Naive thymus-derived CD4-positive, alpha-beta T cell (primary cell): ENCODE data around the gene CAMK1G. TPM values are rescaled to one million over a fixed set of nuclear protein-coding genes. Genes with fewer than 3 reads are reported as not detected.

Source experiments
- ATAC-seq: fragments of 150-1000 bp; cut with Tn5 transposase; 2 replicates; pipeline ENCODE4 v1.10.0; 2021; ENCODE audit warnings: mild to moderate bottlenecking, moderate library complexity
- CTCF ChIA-PET: fragments of 350-600 bp; sonication (Branson Sonifier 250); formaldehyde crosslinking; loops from one replicate; lab custom pipeline; 2021; ENCODE audit warnings: antibody characterized with exemption; lab: Charles Lee
- POLR2A ChIA-PET: fragments of 350-600 bp; sonication (Branson Sonifier 250); formaldehyde crosslinking; loops from one replicate; lab custom pipeline; 2021; ENCODE audit warnings: antibody characterized with exemption, inconsistent platforms; lab: Charles Lee
- DNase-seq, 9 donors: peaks; one replicate each; pipeline versions ENCODE4 v3.0.0 to v3.0.0-alpha.2; 2020 to 2022; ENCODE audit warnings: mixed read lengths in 1 of 9
- H3K27ac ChIP-seq: one replicate; pipeline ENCODE4 v1.7.0; 2013; ENCODE audit warnings: mild to moderate bottlenecking, low read depth, low read length, moderate library complexity
- H3K27me3 ChIP-seq, 2 donors: one replicate each; pipeline ENCODE4 v1.7.0; 2013; ENCODE audit warnings: low read length in 2 of 2, mild to moderate bottlenecking in 2 of 2, moderate library complexity in 2 of 2; ENCODE audit not compliant: control insufficient read depth in 2 of 2, insufficient read depth in 2 of 2
- H3K36me3 ChIP-seq, 3 experiments: 1 replicate in 2 of 3; 2 replicates in 1 of 3; pipeline ENCODE4 v1.7.0; 2013; ENCODE audit warnings: low read length in 3 of 3, mild to moderate bottlenecking in 3 of 3, moderate library complexity in 1 of 3; ENCODE audit not compliant: insufficient read depth in 3 of 3, control insufficient read depth in 2 of 3
- H3K4me1 ChIP-seq, 2 donors: one replicate each; pipeline ENCODE4 v1.7.0; 2013; ENCODE audit warnings: low read length in 2 of 2, mild to moderate bottlenecking in 2 of 2, moderate library complexity in 1 of 2; ENCODE audit not compliant: control insufficient read depth in 2 of 2, insufficient read depth in 2 of 2
- H3K4me3 ChIP-seq: 2 replicates; pipeline ENCODE4 v1.7.0; 2013; ENCODE audit warnings: mild to moderate bottlenecking, low read length
- H3K9me3 ChIP-seq, 3 experiments: 1 replicate in 2 of 3; 2 replicates in 1 of 3; pipeline ENCODE4 v1.7.0; 2013; ENCODE audit warnings: low read length in 3 of 3; ENCODE audit not compliant: control insufficient read depth in 2 of 3
- H3K27ac Mint-ChIP-seq, 9 donors: one replicate each; pipeline ENCODE4 v1.8.0; 2020 to 2022; ENCODE audit warnings: mixed read lengths in 9 of 9, mild to moderate bottlenecking in 8 of 9, moderate library complexity in 5 of 9, inconsistent platforms in 2 of 9
- H3K27me3 Mint-ChIP-seq, 5 donors: one replicate each; pipeline ENCODE4 v1.8.0; 2021 to 2022; ENCODE audit warnings: mixed read lengths in 5 of 5, mild to moderate bottlenecking in 1 of 5
- H3K36me3 Mint-ChIP-seq, 5 donors: one replicate each; pipeline ENCODE4 v1.8.0; 2020 to 2022; ENCODE audit warnings: mixed read lengths in 5 of 5, mild to moderate bottlenecking in 3 of 5, inconsistent platforms in 1 of 5
- H3K4me1 Mint-ChIP-seq, 7 donors: one replicate each; pipeline ENCODE4 v1.8.0; 2020 to 2022; ENCODE audit warnings: mixed read lengths in 7 of 7, mild to moderate bottlenecking in 3 of 7, inconsistent platforms in 1 of 7
- H3K4me3 Mint-ChIP-seq, 10 donors: one replicate each; pipeline ENCODE4 v1.8.0; 2020 to 2022; ENCODE audit warnings: mild to moderate bottlenecking in 10 of 10, mixed read lengths in 10 of 10, moderate library complexity in 6 of 10, inconsistent platforms in 2 of 10
- H3K9me3 Mint-ChIP-seq, 11 donors: one replicate each; pipeline ENCODE4 v1.8.0; 2020 to 2022; ENCODE audit warnings: mixed read lengths in 11 of 11, mild to moderate bottlenecking in 4 of 11, inconsistent platforms in 1 of 11, moderate library complexity in 1 of 11
- intact Hi-C, 2 donors: fragments of 100-400 bp; cut with micrococcal nuclease; formaldehyde crosslinking; loops; one replicate each; pipeline ENCODE4 v1.15.1; 2023
- polyA plus RNA-seq, 2 donors: library from polyadenylated mRNA; unstranded; fragments of 300-500 nt; fragmentation: Illumina TruSeq; gene quantifications; one replicate each; pipeline ENCODE4 v1.2.3, GENCODE V29; 2021
- total RNA-seq, 6 experiments: library from RNA in 5 of 6; stranded (reverse) in 5 of 6; gene quantifications; 1 replicate in 5 of 6; 2 replicates in 1 of 6; pipeline ENCODE4 v1.2.3 and lab custom pipeline; 2021 to 2026

CAMK1G gene
- total and polyA plus RNA-seq, 7 experiments from 2014 or later, result not detected

- no peaks in the 10 kb centered on the region for H3K27me3 ChIP-seq
- no peaks in the 10 kb centered on the region for H3K36me3 ChIP-seq
- intact Hi-C loops, result loop anchor here in 1 of 2 donors (1.0 kb wide), 1 partner anchor 65 kb away; no protein-coding TSS in a partner anchor
- no peak for ATAC-seq
- no peak overlapping the region for H3K27ac ChIP-seq
- ChIA-PET CTCF (interaction anchor here (0.9 kb wide), 1 partner anchor 24 kb away, joined by 3 read pairs; no protein-coding TSS in a partner anchor), POLR2A (no interaction called here)
- H3K4me3 Mint-ChIP-seq, result no peak overlapping the region
- no peak overlapping the region for H3K4me3 ChIP-seq
- H3K27me3 Mint-ChIP-seq, result no peaks in the 10 kb centered on the region
- no peaks in the 10 kb centered on the region for H3K9me3 Mint-ChIP-seq
- no peak for DNase-seq
- H3K36me3 Mint-ChIP-seq, result no peaks in the 10 kb centered on the region
- H3K4me1 ChIP-seq, result no peaks in the 10 kb centered on the region
- H3K9me3 ChIP-seq, result no peaks in the 10 kb centered on the region
- H3K27ac Mint-ChIP-seq, result peak overlapping the region in 1 of 9 donors; percentile 48
- H3K4me1 Mint-ChIP-seq, result peaks cover 0 to 14% (median 3%) of the 10 kb centered on the region in 7 donors
Measured at GRCh38 chr1:209628618-209629299, 45.2 kb downstream of the CAMK1G start.

- intact Hi-C loops, result no loop called here
- H3K4me1 ChIP-seq, result no peaks in the 10 kb centered on the region
- Mint-ChIP-seq H3K27me3 (no peaks in the 10 kb centered on the region), H3K4me1 (peaks cover 1 to 15% (median 2%) of the 10 kb centered on the region in 7 donors), H3K9me3 (no peaks in the 10 kb centered on the region), H3K4me3 (no peak overlapping the region), H3K36me3 (peaks cover 0 to under 1% (median 0%) of the 10 kb centered on the region in 5 donors), H3K27ac (peak overlapping the region in 1 of 9 donors; percentile 48)
- H3K36me3 ChIP-seq, result no peaks in the 10 kb centered on the region
- DNase-seq (no peak), ATAC-seq (no peak)
- POLR2A ChIA-PET, result no interaction called here
- no peak overlapping the region for H3K27ac ChIP-seq
- no peak overlapping the region for H3K4me3 ChIP-seq
- H3K27me3 ChIP-seq, result no peaks in the 10 kb centered on the region
- CTCF ChIA-PET, result interaction anchor here (0.9 to 1.4 kb wide), 2 partner anchors 23 to 60 kb away, joined by 3 to 5 read pairs; no protein-coding TSS in a partner anchor
- H3K9me3 ChIP-seq, result no peaks in the 10 kb centered on the region
Measured at GRCh38 chr1:209629621-209630382, 46.3 kb downstream of the CAMK1G start.

GRCh38 chr1:209630383-209631225 lies 47.1 kb downstream of the CAMK1G start:
- Mint-ChIP-seq H3K27me3 (no peaks in the 10 kb centered on the region), H3K27ac (no peak overlapping the region), H3K4me1 (peaks cover 6 to 20% (median 7%) of the 10 kb centered on the region in 7 donors), H3K4me3 (no peak overlapping the region), H3K9me3 (no peaks in the 10 kb centered on the region), H3K36me3 (peaks cover 0 to 2% (median 0%) of the 10 kb centered on the region in 5 donors)
- no peaks in the 10 kb centered on the region for H3K9me3 ChIP-seq
- CTCF ChIA-PET, result interaction anchor here (1.1 to 1.4 kb wide), 2 partner anchors 54 to 61 kb away, joined by 3 to 5 read pairs; no protein-coding TSS in a partner anchor
- no peak overlapping the region for H3K4me3 ChIP-seq
- no peak overlapping the region for H3K27ac ChIP-seq
- POLR2A ChIA-PET, result interaction anchor here (0.6 kb wide), 1 partner anchor 46 kb away, joined by 3 read pairs; no protein-coding TSS in a partner anchor
- no peaks in the 10 kb centered on the region for H3K27me3 ChIP-seq
- intact Hi-C loops, result no loop called here
- DNase-seq (no peak), ATAC-seq (no peak)
- H3K36me3 ChIP-seq, result no peaks in the 10 kb centered on the region
- H3K4me1 ChIP-seq, result no peaks in the 10 kb centered on the region

- H3K4me3 ChIP-seq, result no peak overlapping the region
- peaks cover 0 to 1% (median 0%) of the 10 kb centered on the region in 11 donors for H3K9me3 Mint-ChIP-seq
- H3K27me3 Mint-ChIP-seq, result no peaks in the 10 kb centered on the region
- no peaks in the 10 kb centered on the region for H3K36me3 ChIP-seq
- no peak overlapping the region for H3K27ac ChIP-seq
- no peaks in the 10 kb centered on the region for H3K9me3 ChIP-seq
- DNase-seq (no peak), ATAC-seq (no peak)
- H3K4me1 Mint-ChIP-seq, result peaks cover 4 to 20% (median 8%) of the 10 kb centered on the region in 7 donors
- CTCF ChIA-PET, result no interaction called here
- H3K27ac Mint-ChIP-seq, result no peak overlapping the region
- no peaks in the 10 kb centered on the region for H3K27me3 ChIP-seq
- intact Hi-C loops, result no loop called here
- POLR2A ChIA-PET, result no interaction called here
- H3K4me1 ChIP-seq, result no peaks in the 10 kb centered on the region
- peaks cover 0 to 5% (median 0%) of the 10 kb centered on the region in 5 donors for H3K36me3 Mint-ChIP-seq
- no peak overlapping the region for H3K4me3 Mint-ChIP-seq
Measured at GRCh38 chr1:209633335-209633997, 50.0 kb downstream of the CAMK1G start.

- Mint-ChIP-seq H3K9me3 (peaks cover 0 to 1% (median 0%) of the 10 kb centered on the region in 11 donors), H3K4me3 (no peak overlapping the region), H3K27ac (no peak overlapping the region), H3K4me1 (peaks cover 4 to 13% (median 8%) of the 10 kb centered on the region in 7 donors), H3K36me3 (peaks cover 0 to 5% (median 0%) of the 10 kb centered on the region in 5 donors), H3K27me3 (no peaks in the 10 kb centered on the region)
- CTCF ChIA-PET, result no interaction called here
- DNase-seq (no peak), ATAC-seq (no peak)
- Histone ChIP-seq H3K4me3 (no peak overlapping the region), H3K4me1 (no peaks in the 10 kb centered on the region), H3K36me3 (no peaks in the 10 kb centered on the region), H3K27ac (no peak overlapping the region), H3K27me3 (no peaks in the 10 kb centered on the region), H3K9me3 (no peaks in the 10 kb centered on the region)
- intact Hi-C loops, result no loop called here
- POLR2A ChIA-PET, result no interaction called here
Measured at GRCh38 chr1:209634005-209634737, 50.7 kb downstream of the CAMK1G start.
